Choroid plexus epithelial cell (primary cell): ENCODE data around the gene ARNT2.
A peak's percentile ranks its signal among the peaks of the same experiment; 100 is the strongest.

Source experiments
- DNase-seq: peaks from one replicate; pipeline ENCODE4 v3.0.0-alpha.2; 2010; ENCODE audit warnings: low read depth
- H3K4me3 ChIP-seq: 2 replicates; pipeline ENCODE4 v1.5.1; 2011; ENCODE audit warnings: low read depth, mild to moderate bottlenecking, control low read depth, low read length, moderate library complexity
- TF ChIP-seq, protein P1 (sequence below): conservative IDR thresholded peaks from 2 replicates; pipeline ENCODE4 v1.5.1; 2011; ENCODE audit warnings: low read depth, mild to moderate bottlenecking, control low read depth, inconsistent platforms, low read length, moderate library complexity

The ARNT2 gene

DNA sequence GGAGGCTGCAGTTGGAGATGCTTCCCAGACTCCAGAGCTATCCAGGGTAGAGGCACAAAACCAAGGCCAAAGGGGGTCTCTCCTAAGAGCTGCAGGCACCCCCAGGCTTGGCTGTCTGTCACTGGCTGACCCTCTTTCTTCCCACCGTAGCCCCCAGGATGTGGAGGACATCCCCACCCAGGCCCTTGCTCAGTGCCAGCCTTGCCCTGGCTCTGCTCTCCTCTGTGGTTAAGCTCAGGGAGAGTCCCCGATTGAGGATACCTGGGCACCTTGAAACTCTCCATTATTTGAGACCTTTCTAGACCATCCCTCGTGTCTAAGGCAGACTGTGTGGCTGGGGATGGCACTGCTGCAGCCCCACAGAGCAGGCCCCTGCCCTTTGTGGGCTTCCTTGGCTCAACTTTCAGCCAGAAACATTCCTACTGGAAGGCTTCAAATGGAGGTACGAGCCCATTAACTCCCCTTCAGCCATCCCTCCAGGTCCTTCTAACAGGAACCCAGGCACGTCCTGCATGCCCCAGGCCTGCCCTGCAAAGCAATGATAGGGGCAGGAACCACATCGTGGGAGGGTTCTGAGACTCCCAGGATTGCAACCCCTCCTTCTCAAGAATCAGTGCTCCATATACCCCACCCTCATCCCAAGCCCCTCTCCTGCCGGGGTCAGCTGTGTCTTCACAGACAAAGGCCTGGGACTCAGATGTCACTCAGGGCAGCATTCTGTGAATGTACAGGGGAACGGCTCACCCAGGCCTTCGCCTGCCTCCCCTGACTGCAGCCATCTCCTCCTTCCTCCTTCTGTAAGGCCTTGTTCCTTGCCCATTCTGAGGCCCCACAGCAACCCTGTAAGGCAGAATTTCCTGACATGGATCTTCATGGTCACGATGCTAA lies 188.0 kb downstream of the ARNT2 start:
- H3K4me3 ChIP-seq, result no peak overlapping the region
- DNase-seq, result no peak
- TF ChIP-seq, protein P1, sequence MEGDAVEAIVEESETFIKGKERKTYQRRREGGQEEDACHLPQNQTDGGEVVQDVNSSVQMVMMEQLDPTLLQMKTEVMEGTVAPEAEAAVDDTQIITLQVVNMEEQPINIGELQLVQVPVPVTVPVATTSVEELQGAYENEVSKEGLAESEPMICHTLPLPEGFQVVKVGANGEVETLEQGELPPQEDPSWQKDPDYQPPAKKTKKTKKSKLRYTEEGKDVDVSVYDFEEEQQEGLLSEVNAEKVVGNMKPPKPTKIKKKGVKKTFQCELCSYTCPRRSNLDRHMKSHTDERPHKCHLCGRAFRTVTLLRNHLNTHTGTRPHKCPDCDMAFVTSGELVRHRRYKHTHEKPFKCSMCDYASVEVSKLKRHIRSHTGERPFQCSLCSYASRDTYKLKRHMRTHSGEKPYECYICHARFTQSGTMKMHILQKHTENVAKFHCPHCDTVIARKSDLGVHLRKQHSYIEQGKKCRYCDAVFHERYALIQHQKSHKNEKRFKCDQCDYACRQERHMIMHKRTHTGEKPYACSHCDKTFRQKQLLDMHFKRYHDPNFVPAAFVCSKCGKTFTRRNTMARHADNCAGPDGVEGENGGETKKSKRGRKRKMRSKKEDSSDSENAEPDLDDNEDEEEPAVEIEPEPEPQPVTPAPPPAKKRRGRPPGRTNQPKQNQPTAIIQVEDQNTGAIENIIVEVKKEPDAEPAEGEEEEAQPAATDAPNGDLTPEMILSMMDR, result no peak

DNA sequence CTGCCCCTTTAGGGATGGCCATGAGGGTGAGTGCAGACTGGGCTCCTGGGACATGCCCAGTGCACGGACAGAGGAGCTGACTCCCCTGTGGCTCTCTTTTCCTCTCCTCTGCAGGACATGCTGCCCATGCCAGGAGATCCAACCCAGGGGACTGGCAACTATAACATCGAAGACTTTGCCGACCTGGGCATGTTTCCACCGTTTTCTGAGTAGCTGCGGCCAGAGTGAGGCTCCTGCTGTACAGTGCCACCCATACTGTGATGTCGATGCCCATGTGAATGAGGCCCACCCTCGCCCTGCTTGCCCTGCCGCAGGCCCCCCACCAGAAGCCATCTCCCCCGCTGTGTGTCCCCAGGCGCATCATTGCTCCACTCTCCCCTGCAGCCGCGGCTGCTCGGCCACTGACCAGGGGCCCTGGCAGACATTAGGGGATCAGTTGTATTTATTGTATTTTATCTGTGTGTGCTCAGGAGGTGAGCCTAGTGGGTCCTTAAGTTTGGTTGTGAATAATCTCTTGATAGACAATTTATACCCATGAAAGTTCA lies 189.4 kb downstream of the ARNT2 start:
- DNase-seq, result no peak
- TF ChIP-seq, protein P1, result no peak
- no peak overlapping the region for H3K4me3 ChIP-seq

DNA sequence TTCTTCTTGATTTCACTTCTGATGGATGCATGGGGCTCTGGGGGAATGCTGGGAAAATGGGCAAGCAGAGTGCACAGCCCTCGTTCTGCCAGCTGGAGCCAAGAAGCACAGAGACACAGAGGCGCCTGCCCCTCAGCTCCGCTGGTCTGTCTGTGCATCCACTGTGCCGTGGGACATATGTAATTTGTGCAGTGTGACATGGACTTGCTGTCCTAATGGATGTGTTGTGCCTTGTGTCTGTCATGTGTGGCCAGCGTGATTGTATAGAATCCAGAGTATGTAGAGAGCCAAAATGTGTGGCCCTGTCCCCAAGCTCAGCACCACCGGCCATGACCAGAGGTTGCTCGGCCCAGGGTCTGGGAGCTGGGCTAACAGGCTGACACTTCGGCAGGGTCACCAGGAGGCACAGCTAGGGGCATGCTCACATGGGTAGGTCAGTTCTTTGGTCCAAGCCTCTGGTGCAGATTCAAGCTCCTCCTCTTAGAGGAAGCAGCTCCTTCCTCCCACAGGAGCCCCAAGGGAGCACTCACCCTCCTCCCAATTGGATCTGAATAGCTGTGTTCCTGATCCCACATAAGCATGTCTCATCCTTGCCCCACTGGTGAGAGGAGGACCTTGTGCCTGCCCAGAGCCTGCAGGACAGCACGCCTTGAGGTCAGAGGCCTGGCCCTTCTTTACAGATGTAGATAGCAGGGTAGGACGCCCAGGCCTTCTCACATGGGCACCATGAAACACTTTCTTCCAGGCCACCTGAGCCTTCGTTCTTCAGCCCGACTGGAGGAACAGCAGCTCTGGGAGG lies 190.1 kb downstream of the ARNT2 start:
- H3K4me3 ChIP-seq, result no peak overlapping the region
- no peak for DNase-seq
- TF ChIP-seq, protein P1, result no peak

DNA sequence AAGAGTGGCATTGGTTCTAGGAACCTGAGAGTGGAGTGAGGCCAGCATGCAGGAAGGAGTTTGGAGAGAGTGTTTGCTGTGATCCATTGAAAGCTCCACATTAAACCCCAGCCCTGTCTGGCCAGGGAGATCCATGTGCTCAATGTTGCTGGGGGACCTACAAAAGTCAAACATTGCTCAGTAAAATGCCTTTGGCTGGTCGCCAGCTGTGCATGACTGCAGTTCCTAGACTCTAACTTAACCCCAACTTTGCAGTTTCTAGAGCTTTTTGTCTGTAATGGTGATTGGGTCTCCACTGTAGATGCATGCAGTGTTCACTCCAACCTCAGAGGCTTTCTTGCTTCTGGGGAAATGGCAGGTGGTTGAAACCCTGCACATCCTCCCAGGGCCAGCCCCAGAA lies 191.2 kb downstream of the ARNT2 start:
- TF ChIP-seq, protein P1, result no peak
- DNase-seq, result peak; percentile 57
- H3K4me3 ChIP-seq, result no peak overlapping the region

DNA sequence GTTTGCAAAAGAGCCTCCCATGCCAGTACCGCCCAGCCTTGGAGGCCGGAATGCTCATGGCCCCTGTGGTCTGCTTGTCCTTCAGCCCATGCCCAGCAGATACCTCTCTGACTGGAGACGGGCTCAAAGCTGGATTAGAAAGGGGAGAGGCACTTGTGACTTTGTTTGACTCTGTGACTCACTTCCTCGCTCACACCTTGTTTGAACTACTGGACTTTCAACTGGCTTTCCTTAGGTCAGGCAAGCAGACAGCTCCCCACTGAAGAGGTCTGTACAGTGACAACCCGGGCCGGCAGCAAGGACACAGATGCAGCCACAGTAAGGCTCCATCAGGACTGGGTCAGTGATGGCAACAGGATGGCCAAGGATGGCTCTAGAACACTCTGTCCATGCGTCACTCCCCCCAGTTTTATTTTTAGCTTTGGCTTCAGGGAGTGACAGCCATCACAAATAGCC lies 192.4 kb downstream of the ARNT2 start:
- no peak overlapping the region for H3K4me3 ChIP-seq
- no peak for DNase-seq
- TF ChIP-seq, protein P1, result no peak

DNA sequence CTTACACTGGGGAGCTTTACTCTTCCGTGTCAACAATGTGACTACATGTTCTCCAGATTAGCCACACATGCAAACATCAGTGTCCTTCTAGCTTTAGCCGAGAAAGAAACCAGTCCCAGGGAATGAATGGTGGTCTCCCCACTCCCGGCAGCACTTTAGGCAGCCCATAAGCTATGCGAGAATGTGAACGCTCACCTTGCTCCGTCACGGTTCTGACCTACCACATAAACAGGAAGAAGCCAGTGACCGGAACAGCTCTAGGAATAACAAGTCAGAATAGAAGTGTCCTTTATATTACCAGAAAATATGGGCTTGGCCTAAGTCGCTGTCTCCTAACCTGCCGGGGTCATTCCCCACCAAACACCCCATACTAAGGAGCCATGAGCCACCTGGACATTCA lies 192.9 kb downstream of the ARNT2 start:
- H3K4me3 ChIP-seq, result no peak overlapping the region
- TF ChIP-seq, protein P1, result no peak
- no peak for DNase-seq
